Ovary (tissue), 3 donors: ENCODE measurements around the gene GRAP2.

Experiments
- POLR2A ChIP-seq: fragments of 450-650 bp; IDR thresholded peaks from one replicate; pipeline ENCODE4 v1.6.1; 2017; ENCODE audit warnings: antibody characterized with exemption, mild to moderate bottlenecking, moderate library complexity
- TF ChIP-seq, protein P1 (sequence below), 3 donors: fragments of 450-650 bp in 2 of 3; fragments of 200-600 bp in 1 of 3; IDR thresholded peaks; one replicate each; pipeline versions ENCODE4 v1.5.1 to v1.8.0; 2016 to 2022; ENCODE audit warnings: antibody characterized with exemption in 3 of 3, mild to moderate bottlenecking in 1 of 3
- donor health status: DM: no; HTN: no; CAD: no.

DNA sequence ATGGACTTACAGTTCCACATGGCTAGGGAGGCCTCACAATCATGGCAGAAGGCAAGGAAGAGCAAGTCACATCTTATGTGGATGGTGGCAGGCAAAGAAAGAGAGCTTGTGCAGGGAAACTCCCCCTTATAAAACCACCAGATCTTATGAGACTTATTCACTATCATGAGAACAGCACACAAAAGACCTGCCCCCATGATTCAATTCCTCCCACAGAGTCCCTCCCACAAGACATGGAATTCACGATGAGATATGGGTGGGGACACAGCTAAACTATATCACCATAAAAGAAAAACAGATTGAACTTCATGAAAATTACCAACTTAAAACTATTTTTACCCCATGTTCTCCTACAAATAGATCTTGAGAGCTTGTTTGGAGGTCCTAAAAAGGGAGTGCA lies 26.9 kb upstream of the GRAP2 start:
- TF ChIP-seq, protein P1, sequence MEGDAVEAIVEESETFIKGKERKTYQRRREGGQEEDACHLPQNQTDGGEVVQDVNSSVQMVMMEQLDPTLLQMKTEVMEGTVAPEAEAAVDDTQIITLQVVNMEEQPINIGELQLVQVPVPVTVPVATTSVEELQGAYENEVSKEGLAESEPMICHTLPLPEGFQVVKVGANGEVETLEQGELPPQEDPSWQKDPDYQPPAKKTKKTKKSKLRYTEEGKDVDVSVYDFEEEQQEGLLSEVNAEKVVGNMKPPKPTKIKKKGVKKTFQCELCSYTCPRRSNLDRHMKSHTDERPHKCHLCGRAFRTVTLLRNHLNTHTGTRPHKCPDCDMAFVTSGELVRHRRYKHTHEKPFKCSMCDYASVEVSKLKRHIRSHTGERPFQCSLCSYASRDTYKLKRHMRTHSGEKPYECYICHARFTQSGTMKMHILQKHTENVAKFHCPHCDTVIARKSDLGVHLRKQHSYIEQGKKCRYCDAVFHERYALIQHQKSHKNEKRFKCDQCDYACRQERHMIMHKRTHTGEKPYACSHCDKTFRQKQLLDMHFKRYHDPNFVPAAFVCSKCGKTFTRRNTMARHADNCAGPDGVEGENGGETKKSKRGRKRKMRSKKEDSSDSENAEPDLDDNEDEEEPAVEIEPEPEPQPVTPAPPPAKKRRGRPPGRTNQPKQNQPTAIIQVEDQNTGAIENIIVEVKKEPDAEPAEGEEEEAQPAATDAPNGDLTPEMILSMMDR (IDR thresholded peaks at IDR 0.05): no peak
- no peak for TF ChIP-seq POLR2A
